ENCODE data around the gene PEX11G. TPM values are rescaled to one million over a fixed set of nuclear protein-coding genes. Genes with fewer than 3 reads are reported as not detected.

The PEX11G gene
- polyA plus RNA-seq, 1 experiment: 3.8 TPM

- Histone ChIP-seq H3K4me3 (ENCODE audit: low read depth, low read length) (no peak overlapping the region), H3K36me3 (ENCODE audit: control insufficient read depth, insufficient read depth, low read length) (no peaks in the 10 kb centered on the region), H3K27me3 (ENCODE audit: control insufficient read depth, insufficient read depth, low read length) (no peaks in the 10 kb centered on the region)
- no peak for DNase-seq (ENCODE audit: low read depth)
- ChIA-PET POLR2A (no interaction called here), CTCF (no interaction called here)
- TF ChIP-seq, protein P1, sequence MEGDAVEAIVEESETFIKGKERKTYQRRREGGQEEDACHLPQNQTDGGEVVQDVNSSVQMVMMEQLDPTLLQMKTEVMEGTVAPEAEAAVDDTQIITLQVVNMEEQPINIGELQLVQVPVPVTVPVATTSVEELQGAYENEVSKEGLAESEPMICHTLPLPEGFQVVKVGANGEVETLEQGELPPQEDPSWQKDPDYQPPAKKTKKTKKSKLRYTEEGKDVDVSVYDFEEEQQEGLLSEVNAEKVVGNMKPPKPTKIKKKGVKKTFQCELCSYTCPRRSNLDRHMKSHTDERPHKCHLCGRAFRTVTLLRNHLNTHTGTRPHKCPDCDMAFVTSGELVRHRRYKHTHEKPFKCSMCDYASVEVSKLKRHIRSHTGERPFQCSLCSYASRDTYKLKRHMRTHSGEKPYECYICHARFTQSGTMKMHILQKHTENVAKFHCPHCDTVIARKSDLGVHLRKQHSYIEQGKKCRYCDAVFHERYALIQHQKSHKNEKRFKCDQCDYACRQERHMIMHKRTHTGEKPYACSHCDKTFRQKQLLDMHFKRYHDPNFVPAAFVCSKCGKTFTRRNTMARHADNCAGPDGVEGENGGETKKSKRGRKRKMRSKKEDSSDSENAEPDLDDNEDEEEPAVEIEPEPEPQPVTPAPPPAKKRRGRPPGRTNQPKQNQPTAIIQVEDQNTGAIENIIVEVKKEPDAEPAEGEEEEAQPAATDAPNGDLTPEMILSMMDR (IDR thresholded peaks at IDR 0.05; ENCODE audit: insufficient read depth, low read depth, low read length): no peak
Observed at GRCh38 chr19:7489609-7490044, 792 bp upstream of the PEX11G start.

DNA sequence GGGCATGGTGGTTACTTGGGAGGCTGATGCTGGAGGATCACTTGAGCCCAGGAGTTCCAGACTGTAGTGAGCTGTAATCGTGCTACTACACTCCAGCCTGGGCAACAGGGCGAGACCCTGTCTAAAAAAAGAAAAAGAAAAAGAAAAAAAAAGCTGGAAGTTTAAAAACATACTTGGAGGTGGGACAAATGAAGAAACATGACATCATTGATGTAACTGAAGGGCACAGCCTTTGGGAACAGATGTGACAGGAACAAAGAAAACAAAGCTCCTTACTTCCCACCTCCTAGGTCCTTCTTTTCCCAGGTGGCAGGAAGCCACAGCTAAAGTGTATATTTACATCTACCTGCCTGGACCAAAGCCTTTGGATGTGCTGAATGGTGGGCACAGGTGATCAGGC, 1.9 kb downstream of the PEX11G start:
- ChIA-PET POLR2A (no interaction called here), CTCF (no interaction called here)
- Histone ChIP-seq H3K4me3 (ENCODE audit: low read depth, low read length) (no peak overlapping the region), H3K27me3 (ENCODE audit: control insufficient read depth, insufficient read depth, low read length) (no peaks in the 10 kb centered on the region), H3K36me3 (ENCODE audit: control insufficient read depth, insufficient read depth, low read length) (no peaks in the 10 kb centered on the region)
- TF ChIP-seq, protein P1 (IDR thresholded peaks at IDR 0.05; ENCODE audit: insufficient read depth, low read depth, low read length): no peak
- DNase-seq (ENCODE audit: low read depth): no peak

DNA sequence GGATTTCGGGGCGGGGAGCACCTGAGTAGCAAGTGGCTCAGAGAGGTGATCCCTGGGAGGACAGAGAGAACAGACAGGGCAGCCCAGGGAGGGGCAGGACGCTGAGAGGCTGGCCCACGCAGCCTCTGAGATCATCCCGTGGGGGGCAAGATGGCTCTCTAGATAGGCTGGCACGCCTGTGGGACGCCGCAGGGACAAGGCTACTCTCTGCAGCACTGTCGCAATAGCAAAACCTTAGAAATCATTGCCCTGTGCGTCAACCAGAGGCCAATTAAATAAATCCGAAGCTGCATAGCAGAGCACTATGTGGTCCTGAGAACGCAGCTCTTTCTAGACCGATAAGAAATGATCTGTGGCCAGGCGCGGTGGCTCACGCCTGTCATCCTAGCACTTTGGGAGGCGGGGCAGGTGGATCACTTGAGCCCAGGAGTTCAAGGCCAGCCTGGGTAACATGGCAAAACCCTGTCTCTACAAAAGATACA, 5.1 kb downstream of the PEX11G start:
- no peaks in the 10 kb centered on the region for H3K27me3 ChIP-seq (ENCODE audit: control insufficient read depth, insufficient read depth, low read length)
- TF ChIP-seq, protein P1 (IDR thresholded peaks at IDR 0.05; ENCODE audit: insufficient read depth, low read depth, low read length): no peak
- POLR2A ChIA-PET: no interaction called here
- H3K4me3 ChIP-seq (ENCODE audit: low read depth, low read length): no peak overlapping the region
- DNase-seq (ENCODE audit: low read depth): no peak
- no peaks in the 10 kb centered on the region for H3K36me3 ChIP-seq (ENCODE audit: control insufficient read depth, insufficient read depth, low read length)
- CTCF ChIA-PET: interaction anchor here (1.1 kb wide), 1 partner anchor 39 kb away, joined by 3 read pairs; the partner anchor contains the start of gene MCOLN1

GRCh38 chr19:7482584-7483439, 6.0 kb downstream of the PEX11G start:
- Histone ChIP-seq H3K36me3 (ENCODE audit: control insufficient read depth, insufficient read depth, low read length) (no peaks in the 10 kb centered on the region), H3K4me3 (ENCODE audit: low read depth, low read length) (no peak overlapping the region), H3K27me3 (ENCODE audit: control insufficient read depth, insufficient read depth, low read length) (no peaks in the 10 kb centered on the region)
- CTCF ChIA-PET: no interaction called here
- TF ChIP-seq, protein P1 (IDR thresholded peaks at IDR 0.05; ENCODE audit: insufficient read depth, low read depth, low read length): no peak
- DNase-seq (ENCODE audit: low read depth): no peak
- POLR2A ChIA-PET: no interaction called here

DNA sequence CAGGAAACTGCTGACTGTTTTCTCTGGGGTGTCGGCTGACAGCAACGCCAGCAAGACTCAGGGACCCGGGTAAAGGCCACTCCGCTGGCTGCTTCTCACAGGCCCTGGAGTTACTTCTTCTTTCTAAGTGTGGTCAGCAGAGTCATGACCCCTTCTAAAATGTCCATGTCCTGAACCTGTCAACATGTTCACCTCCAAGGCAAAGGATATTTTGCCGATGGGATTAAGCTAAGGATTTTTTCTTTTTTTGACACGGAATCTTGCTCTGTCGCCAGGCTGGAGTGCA, 7.9 kb downstream of the PEX11G start:
- no peaks in the 10 kb centered on the region for H3K27me3 ChIP-seq (ENCODE audit: control insufficient read depth, insufficient read depth, low read length)
- CTCF ChIA-PET: interaction anchor here (0.8 to 1.0 kb wide), 2 partner anchors 11 to 369 kb away, joined by 3 read pairs; no protein-coding TSS in a partner anchor
- no peaks in the 10 kb centered on the region; the same call in 1 of the 2 replicates for H3K36me3 ChIP-seq (ENCODE audit: control insufficient read depth, insufficient read depth, low read length)
- POLR2A ChIA-PET: no interaction called here
- TF ChIP-seq, protein P1 (IDR thresholded peaks at IDR 0.05; ENCODE audit: insufficient read depth, low read depth, low read length): no peak
- no peak overlapping the region for H3K4me3 ChIP-seq (ENCODE audit: low read depth, low read length)
- DNase-seq (ENCODE audit: low read depth): no peak
